ENCODE results near the gene KCNIP1. TPM values are rescaled to one million over a fixed set of nuclear protein-coding genes. Genes with fewer than 3 reads are reported as not detected.
A peak's percentile ranks its signal among the peaks of the same experiment; 100 is the strongest.

The KCNIP1 gene
- total and polyA plus RNA-seq, 2 experiments from 2014 or later: 0.43 to 0.80 TPM

- Histone ChIP-seq H3K27ac (no peak overlapping the region), H4K20me1 (ENCODE audit: insufficient read depth, poor library complexity, severe bottlenecking) (no peaks in the 10 kb centered on the region), H3K4me1 (ENCODE audit: insufficient read depth) (no peaks in the 10 kb centered on the region), H3K36me3 (replicated peaks; ENCODE audit: insufficient read depth, low read depth) (no peaks in the 10 kb centered on the region), H3K4me2 (no peak overlapping the region), H3K4me3 (no peak overlapping the region), H3K79me2 (no peaks in the 10 kb centered on the region), H2AFZ (no peak overlapping the region), H3K9me3 (ENCODE audit: low read depth) (no peaks in the 10 kb centered on the region), H3K9me2 (replicated peaks; ENCODE audit: insufficient read depth) (no peaks in the 10 kb centered on the region), H3K27me3 (no peaks in the 10 kb centered on the region)
- no peak for DNase-seq (ENCODE audit: low spot score)
- TF ChIP-seq, protein P1, sequence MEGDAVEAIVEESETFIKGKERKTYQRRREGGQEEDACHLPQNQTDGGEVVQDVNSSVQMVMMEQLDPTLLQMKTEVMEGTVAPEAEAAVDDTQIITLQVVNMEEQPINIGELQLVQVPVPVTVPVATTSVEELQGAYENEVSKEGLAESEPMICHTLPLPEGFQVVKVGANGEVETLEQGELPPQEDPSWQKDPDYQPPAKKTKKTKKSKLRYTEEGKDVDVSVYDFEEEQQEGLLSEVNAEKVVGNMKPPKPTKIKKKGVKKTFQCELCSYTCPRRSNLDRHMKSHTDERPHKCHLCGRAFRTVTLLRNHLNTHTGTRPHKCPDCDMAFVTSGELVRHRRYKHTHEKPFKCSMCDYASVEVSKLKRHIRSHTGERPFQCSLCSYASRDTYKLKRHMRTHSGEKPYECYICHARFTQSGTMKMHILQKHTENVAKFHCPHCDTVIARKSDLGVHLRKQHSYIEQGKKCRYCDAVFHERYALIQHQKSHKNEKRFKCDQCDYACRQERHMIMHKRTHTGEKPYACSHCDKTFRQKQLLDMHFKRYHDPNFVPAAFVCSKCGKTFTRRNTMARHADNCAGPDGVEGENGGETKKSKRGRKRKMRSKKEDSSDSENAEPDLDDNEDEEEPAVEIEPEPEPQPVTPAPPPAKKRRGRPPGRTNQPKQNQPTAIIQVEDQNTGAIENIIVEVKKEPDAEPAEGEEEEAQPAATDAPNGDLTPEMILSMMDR (IDR thresholded peaks at IDR 0.05; ENCODE audit: poor library complexity): no peak
- TF ChIP-seq EZH2 (IDR thresholded peaks at IDR 0.05; ENCODE audit: borderline replicate concordance) (no peak), EZH2phosphoT487 (IDR thresholded peaks at IDR 0.05; ENCODE audit: low read depth, severe bottlenecking, unreplicated experiment) (no peak)
- 89% methylated on average over 6 of the region's 6 CpGs for WGBS (ENCODE audit: low lambda C conversion rate, missing lambda C conversion rate)
Measured at GRCh38 chr5:170782438-170782837, 278.6 kb downstream of the KCNIP1 start.

GRCh38 chr5:170783498-170784247, 279.9 kb downstream of the KCNIP1 start, which contains the start of gene GABRP:
TSS of gene GABRP (plus strand) at chr5:170783725. CDS start at chr5:170788616, 4,891 bp downstream.
- no peak for TF ChIP-seq EZH2phosphoT487 (IDR thresholded peaks at IDR 0.05; ENCODE audit: low read depth, severe bottlenecking, unreplicated experiment)
- TF ChIP-seq EZH2 (IDR thresholded peaks at IDR 0.05; ENCODE audit: borderline replicate concordance): no peak
- TF ChIP-seq, protein P1 (IDR thresholded peaks at IDR 0.05; ENCODE audit: poor library complexity): no peak
- Histone ChIP-seq H3K9me3 (ENCODE audit: low read depth) (no peaks in the 10 kb centered on the region), H2AFZ (no peak within 1 kb of the TSS), H3K27me3 (no peaks in the 10 kb centered on the region), H3K27ac (peak within 1 kb of the TSS; percentile 34), H3K4me1 (ENCODE audit: insufficient read depth) (no peaks in the 10 kb centered on the region), H3K4me2 (no peak within 1 kb of the TSS), H3K79me2 (no peaks in the 10 kb centered on the region), H3K4me3 (no peak within 1 kb of the TSS), H3K9me2 (replicated peaks; ENCODE audit: insufficient read depth) (no peaks in the 10 kb centered on the region), H3K36me3 (replicated peaks; ENCODE audit: insufficient read depth, low read depth) (no peaks in the 10 kb centered on the region), H4K20me1 (ENCODE audit: insufficient read depth, poor library complexity, severe bottlenecking) (no peaks in the 10 kb centered on the region)
- DNase-seq (ENCODE audit: low spot score): peak; percentile 35
- WGBS (ENCODE audit: low lambda C conversion rate, missing lambda C conversion rate): 78% methylated on average over 14 of the region's 14 CpGs

DNA sequence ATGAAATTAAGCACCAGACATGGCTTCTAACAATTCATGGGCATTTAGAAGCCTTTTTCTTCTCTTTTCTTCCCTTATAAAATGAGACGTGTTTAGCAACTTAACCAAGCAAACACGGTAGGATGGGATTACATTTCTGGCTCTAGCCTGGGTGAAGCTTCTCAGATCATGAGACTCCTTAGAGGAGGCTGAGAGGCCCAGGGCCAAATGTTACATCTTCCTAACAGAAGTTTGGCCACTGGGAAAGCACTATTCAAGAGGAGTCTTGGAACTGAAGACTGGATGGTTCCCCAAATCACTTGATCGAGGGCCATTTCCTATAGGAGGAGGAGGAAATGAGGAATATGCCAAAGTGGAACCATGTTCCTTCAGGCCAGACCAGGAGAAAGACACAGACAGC, 281.6 kb downstream of the KCNIP1 start:
- Histone ChIP-seq H2AFZ (no peak overlapping the region), H3K4me3 (no peak overlapping the region), H3K79me2 (no peaks in the 10 kb centered on the region), H3K27me3 (no peaks in the 10 kb centered on the region), H4K20me1 (ENCODE audit: insufficient read depth, poor library complexity, severe bottlenecking) (no peaks in the 10 kb centered on the region), H3K9me3 (ENCODE audit: low read depth) (no peaks in the 10 kb centered on the region), H3K36me3 (replicated peaks; ENCODE audit: insufficient read depth, low read depth) (no peaks in the 10 kb centered on the region), H3K4me1 (ENCODE audit: insufficient read depth) (no peaks in the 10 kb centered on the region), H3K9me2 (replicated peaks; ENCODE audit: insufficient read depth) (no peaks in the 10 kb centered on the region), H3K4me2 (peak overlapping the region; percentile 14), H3K27ac (no peak overlapping the region)
- no peak for DNase-seq (ENCODE audit: low spot score)
- WGBS (ENCODE audit: low lambda C conversion rate, missing lambda C conversion rate): 70% methylated on average over 3 of the region's 3 CpGs
- TF ChIP-seq, protein P1 (IDR thresholded peaks at IDR 0.05; ENCODE audit: poor library complexity): no peak
- TF ChIP-seq EZH2 (IDR thresholded peaks at IDR 0.05; ENCODE audit: borderline replicate concordance) (no peak), EZH2phosphoT487 (IDR thresholded peaks at IDR 0.05; ENCODE audit: low read depth, severe bottlenecking, unreplicated experiment) (no peak)

Other genes starting within 250 kb of the KCNIP1 start
- 0.60 and 0.80 TPM in 2 replicates for gene LCP2, start 206.2 kb upstream of the KCNIP1 start, total RNA-seq
- 0.35 TPM in 1 of 2 replicates, not detected in the other for gene LCP2, start 206.2 kb upstream of the KCNIP1 start, polyA plus RNA-seq
- gene KCNMB1, start 114.7 kb upstream of the KCNIP1 start, total RNA-seq: 0.07 and 0.36 TPM in 2 replicates
- 0.18 and 0.19 TPM in 2 replicates for gene KCNMB1, start 114.7 kb upstream of the KCNIP1 start, polyA plus RNA-seq

All from hepatocyte (in vitro differentiated cells).